GM21723 (cell line): ENCODE measurements around the gene NPM3.

Experiments used
- ATAC-seq: cut with Tn5 transposase; IDR thresholded peaks from one replicate; pipeline ENCODE4 v1.9.1; 2021; ENCODE audit warnings: mild to moderate bottlenecking, moderate library complexity; ENCODE audit not compliant: unreplicated experiment

The NPM3 gene

DNA sequence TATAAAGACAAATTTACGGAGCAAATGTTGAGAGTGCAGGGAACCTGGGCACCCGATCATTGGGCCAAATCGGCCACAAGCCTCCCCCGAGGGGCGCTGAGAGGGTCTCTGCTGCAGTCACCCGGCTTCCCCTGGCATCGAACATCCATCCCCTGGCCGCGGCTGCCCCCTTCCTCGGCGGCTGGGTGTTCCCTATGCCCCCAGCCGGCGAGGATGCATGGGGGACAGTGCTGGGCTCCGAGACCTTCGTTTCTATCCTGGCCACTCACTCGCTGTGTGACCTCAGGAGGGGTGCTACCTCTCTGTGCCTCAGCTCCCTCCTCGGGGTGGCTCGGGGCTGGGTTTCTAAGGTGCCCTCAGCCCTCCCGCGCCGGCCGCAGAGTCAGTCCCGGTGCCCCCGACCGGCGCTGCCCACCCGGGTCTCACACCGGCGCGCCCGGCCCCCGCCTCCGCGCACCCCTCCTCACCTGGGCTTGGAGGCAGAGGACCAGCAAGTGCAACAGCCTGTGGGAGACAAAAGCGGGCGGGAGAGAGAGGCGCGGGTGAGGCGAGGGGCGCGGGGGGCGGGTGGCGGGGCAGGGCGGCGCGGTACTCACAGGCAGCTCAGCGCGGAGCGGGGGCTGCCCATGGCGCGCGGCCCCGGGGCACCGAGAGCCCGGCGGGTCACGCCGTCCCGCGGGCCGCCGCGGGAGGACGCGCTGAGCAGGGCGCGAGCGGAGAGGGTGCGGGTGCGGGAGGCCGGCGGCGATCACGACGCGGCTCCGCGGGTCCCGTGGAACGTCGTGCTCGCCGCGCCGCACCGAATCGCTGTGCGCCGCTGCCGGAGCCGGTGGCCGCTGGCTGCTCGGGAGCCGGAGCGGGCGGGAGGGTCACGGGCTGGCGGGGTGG is 7.7 kb downstream of the NPM3 start, which contains the start of gene FGF8:
TSS of gene FGF8 (minus strand) at position 842 of the 888 bp plus-strand sequence. CDS start at position 628, 214 bp downstream.
- ATAC-seq = no peak

GRCh38 chr10:101774589-101775272 is 8.5 kb downstream of the NPM3 start:
- ATAC-seq = no peak

GRCh38 chr10:101773923-101774588 is 9.2 kb downstream of the NPM3 start:
- no peak for ATAC-seq

GRCh38 chr10:101772895-101773761 is 10.1 kb downstream of the NPM3 start:
- no peak for ATAC-seq

DNA sequence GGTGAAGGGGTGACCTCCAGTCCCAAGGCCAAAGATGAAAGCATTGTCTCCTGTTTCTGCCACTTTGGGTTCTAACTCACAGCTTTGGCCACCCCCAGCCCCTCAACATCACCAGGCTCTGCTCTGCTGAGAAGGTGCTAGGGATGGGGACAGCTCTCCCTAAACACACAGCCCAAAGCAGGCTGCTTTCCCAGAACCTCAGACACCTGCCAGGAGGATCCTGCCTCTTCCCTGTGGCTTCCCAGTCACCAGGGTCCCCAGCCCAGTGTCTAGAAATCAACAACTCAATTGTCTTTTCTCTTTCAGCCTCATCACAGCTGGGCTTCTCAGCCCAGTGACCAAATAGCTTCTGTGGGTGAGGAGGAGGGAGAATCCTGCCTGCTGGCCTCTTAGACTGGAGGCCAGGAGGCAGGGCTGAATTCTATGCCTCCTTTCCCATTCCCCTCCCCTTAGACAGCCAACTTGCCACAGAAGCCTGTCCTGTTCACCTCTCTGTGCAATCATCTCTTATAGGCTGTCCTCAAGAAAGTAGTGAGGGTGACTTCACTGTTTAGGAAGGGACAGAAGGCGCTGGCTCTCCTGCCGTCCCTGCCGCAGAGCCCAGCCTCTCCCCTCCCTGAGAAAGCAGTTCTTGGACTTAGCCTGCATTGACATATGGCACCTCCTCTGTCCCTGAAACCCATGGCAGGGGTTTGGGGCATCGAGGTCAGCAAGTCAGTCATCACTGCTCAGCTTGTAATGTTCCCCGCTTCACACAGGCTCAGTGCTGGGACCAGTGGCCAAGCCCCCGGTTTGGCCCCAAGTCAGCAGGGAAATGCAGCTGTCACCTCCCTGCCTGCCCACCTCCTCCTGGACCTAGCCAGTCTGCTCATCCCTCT is 11.0 kb downstream of the NPM3 start:
- no peak for ATAC-seq

DNA sequence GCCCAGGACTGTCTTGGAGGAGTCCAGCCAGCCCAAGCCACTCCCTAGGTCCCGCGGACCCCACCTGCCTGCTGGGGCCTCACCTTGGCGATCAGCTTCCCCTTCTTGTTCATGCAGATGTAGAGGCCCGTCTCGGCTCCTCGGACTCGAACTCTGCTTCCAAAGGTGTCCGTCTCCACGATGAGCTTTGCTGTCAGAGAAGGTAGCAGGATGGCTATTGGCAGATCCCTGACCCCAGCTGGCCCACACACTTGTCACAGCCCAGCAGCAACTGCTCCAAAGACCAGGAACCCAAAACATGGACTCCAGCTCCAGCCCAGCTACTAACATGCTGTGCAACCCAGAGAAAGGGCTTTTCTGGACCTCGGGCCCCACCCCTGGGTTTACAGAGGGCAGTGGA is 11.9 kb downstream of the NPM3 start:
- ATAC-seq = no peak

- no peak for ATAC-seq
Observed at GRCh38 chr10:101770331-101771215, 12.7 kb downstream of the NPM3 start.

DNA sequence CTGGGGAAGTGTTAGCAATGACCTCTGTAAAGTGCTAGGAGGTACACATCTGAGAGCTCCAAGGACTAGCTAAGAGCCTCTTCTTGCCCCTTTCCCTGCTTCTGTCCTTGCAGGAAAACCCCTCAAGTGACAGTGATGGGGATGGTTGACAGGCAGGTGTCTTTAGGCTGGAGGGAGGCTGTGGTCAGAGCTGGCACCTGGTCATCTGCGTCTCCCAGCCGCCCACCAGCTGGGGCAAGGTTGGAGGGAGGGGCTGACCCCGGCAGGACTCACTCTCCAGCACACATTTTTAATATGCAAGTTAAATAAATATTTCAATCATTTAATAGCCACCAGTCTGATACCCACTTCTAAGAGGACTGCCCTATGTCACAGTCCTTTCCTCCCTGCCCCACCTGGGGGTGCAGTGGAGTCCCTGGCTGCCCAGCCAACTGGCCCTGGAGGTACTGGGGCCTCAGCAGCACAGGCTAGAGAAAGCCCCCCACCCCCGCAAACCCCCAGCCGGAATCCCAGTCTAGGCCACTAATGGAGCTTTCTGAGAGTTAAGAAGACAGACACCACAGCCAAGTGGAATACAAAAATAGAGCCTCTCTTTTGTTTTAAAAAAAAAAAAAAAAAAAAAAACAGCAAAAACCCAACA is 13.6 kb downstream of the NPM3 start:
- ATAC-seq = no peak

- ATAC-seq = no peak
Observed at GRCh38 chr10:101768791-101769170, 14.5 kb downstream of the NPM3 start.

DNA sequence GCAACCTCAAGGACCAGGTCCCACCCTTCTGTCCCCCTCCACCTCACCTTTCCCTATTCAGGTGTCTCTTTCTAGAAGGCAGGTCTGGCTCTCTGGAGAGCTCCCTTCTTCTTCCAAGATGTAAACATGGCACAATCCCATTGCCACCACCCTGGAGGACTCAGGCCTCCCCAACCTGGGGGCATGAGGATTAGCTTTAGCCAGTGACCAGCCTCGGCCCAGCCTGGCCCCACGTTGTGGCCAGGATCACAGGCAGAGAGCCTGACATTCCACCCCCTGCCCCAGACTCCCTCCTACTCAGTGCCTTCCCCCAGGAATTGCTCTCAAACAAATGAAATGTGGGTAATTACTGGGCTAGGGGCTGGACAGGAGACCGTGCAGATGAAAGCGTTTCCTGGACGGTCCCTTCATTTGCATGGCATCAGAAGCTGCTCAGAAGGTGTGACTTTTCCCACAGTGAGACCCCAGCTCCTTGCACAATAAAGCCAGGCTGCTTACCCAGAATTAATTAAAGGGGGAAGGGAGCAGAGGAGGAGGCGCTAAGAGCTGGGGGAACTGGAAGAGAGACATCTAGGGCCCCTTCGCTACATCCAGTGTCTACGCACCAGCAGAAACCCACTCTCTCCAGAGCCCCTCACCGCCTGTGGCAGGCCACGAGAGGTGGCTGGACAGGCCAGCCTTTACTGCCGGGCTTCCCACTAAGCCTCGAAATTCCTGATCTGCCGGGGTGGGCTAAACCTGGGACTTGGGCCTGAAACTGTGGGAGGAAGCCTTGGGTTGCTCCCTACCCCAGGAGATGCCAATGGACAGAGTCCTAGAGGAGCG is 15.1 kb downstream of the NPM3 start:
- no peak for ATAC-seq

DNA sequence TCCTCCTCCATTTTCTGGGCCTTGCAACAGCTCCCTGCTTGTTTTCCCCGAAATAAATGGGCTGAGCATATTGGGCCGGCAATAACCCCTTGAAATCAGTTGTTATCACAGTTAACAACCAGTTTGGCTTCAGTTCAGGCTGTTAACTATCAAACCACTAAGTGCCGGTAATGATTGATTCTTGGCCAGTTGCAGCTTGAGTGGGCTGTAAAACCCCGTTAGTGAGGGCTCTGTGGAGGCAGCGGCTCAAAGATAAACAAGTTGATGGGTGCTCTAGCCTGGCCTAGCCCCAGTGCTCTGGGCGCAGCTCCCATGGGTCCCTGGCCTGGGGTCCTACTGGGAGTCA is 15.7 kb downstream of the NPM3 start:
- ATAC-seq = no peak

GRCh38 chr10:101766753-101767599 is 16.3 kb downstream of the NPM3 start:
- ATAC-seq = no peak

- no peak for ATAC-seq
Observed at GRCh38 chr10:101766306-101766705, 16.9 kb downstream of the NPM3 start.

DNA sequence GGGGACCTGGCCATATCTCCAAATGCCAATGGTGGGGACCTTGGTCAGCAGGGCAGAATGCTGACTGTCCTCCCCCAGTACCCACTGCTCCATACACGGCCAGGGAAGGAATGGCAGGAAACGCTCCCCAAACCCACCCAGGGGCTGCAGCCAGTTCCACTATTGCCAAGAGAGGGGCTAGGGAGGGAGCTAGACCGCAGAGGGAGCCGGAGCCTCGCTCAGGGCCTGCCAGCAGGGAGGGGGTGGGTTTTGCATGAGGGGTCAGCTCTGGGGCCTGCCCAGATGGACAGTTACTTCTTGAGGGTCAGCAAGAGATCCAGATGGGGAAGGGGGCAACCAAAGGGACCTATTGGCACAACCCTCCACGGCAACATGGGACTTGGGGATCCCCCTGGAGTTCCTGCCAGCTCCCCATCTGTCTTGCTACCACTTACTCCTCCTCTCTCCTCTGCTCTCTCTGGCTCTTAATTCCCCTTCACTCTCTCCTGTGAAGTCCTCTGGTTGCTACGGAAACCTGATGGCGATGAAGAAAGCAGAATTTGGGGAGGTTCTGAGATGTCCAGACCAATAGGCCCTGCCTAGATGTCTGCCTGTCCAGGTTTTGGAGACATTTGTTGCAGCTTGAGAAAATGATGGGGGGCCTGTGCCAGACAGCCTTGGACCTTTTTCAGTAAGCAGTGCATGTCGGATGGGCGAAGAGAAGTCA is 20.0 kb downstream of the NPM3 start:
- ATAC-seq = no peak

DNA sequence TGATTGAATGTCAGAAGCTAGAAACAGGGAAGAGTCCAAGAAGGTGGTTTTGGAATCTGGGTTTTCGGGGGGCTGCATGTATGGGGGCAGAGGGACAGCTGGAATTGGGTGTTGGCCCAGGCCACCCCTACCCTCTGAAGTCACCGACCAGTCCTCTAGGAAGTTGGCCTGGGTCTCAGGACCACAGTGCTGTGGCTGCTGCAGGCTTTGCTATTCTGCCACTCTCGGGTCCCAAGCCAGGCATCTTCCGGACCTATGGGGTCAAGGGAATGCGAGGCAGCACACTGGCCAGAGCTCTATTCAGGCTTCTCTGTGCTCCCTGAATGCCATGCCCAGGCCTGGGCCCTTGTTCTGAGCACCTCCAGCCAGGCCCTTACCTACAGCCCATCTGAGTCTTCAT is 20.5 kb downstream of the NPM3 start:
- ATAC-seq = no peak

- ATAC-seq = no peak
Observed at GRCh38 chr10:101761226-101761625, 22.0 kb downstream of the NPM3 start.
